GM23338 (cell line): Measurements from ENCODE around the gene CYP3A5. TPM values are rescaled to one million over a fixed set of nuclear protein-coding genes. Genes with fewer than 3 reads are reported as not detected.
A peak's percentile ranks its signal among the peaks of the same experiment; 100 is the strongest.

Experiments
- ATAC-seq: fragments of 200-7000 bp; cut with Tn5 transposase; 3 replicates; pipeline ENCODE4 v1.9.1; 2020
- DNase-seq: peaks from one replicate; pipeline ENCODE4 v3.0.0-alpha.2; 2015; ENCODE audit warnings: low spot score
- H2AFZ ChIP-seq: fragments of 200-600 bp; sonication (generic); 2 replicates; pipeline ENCODE4 v1.8.0; 2016; ENCODE audit warnings: antibody characterized with exemption, mild to moderate bottlenecking, moderate library complexity
- H3F3A ChIP-seq: fragments of 200-600 bp; sonication (generic); replicated peaks from 2 replicates; pipeline ENCODE4 v1.8.0; 2017; ENCODE audit warnings: antibody characterized with exemption, mixed run types, low read depth
- H3K27ac ChIP-seq: fragments of 200-600 bp; sonication (generic); 2 replicates; pipeline ENCODE4 v1.6.1; 2016; ENCODE audit warnings: low read depth
- H3K27me3 ChIP-seq: fragments of 200-600 bp; sonication (generic); 2 replicates; pipeline ENCODE4 v1.8.0; 2016; ENCODE audit warnings: mild to moderate bottlenecking, mixed run types, moderate library complexity; ENCODE audit not compliant: insufficient read depth
- H3K36me3 ChIP-seq: fragments of 200-600 bp; sonication (generic); 2 replicates; pipeline ENCODE4 v1.8.0; 2016; ENCODE audit warnings: mild to moderate bottlenecking; ENCODE audit not compliant: insufficient read depth
- H3K4me1 ChIP-seq: fragments of 200-600 bp; sonication (generic); 2 replicates; pipeline ENCODE4 v1.8.0; 2016; ENCODE audit warnings: mild to moderate bottlenecking, moderate library complexity; ENCODE audit not compliant: insufficient read depth
- H3K4me2 ChIP-seq: fragments of 200-600 bp; sonication (generic); 2 replicates; pipeline ENCODE4 v1.7.1; 2017; ENCODE audit warnings: mixed run types
- H3K4me3 ChIP-seq: fragments of 200-600 bp; sonication (generic); 2 replicates; pipeline ENCODE4 v1.6.1; 2016; ENCODE audit warnings: mixed run types
- H3K79me2 ChIP-seq: fragments of 200-600 bp; sonication (generic); replicated peaks from 2 replicates; pipeline ENCODE4 v1.8.0; 2017; ENCODE audit warnings: mild to moderate bottlenecking; ENCODE audit not compliant: insufficient read depth
- H3K9me2 ChIP-seq: fragments of 200-600 bp; sonication (generic); 2 replicates; pipeline ENCODE4 v1.8.0; 2017; ENCODE audit not compliant: insufficient read depth
- H4K20me1 ChIP-seq: fragments of 200-600 bp; sonication (generic); replicated peaks from 2 replicates; pipeline ENCODE4 v1.8.0; 2017; ENCODE audit warnings: mild to moderate bottlenecking; ENCODE audit not compliant: insufficient read depth
- H3K27ac Mint-ChIP-seq: 2 replicates; pipeline ENCODE4 v1.8.0; 2020; ENCODE audit warnings: inconsistent platforms, mild to moderate bottlenecking, moderate library complexity, mixed read lengths
- H3K27me3 Mint-ChIP-seq: 3 replicates; pipeline ENCODE4 v1.8.0; 2022; ENCODE audit warnings: low read depth, mild to moderate bottlenecking, moderate library complexity, mixed read lengths, inconsistent platforms; ENCODE audit not compliant: insufficient read depth, poor library complexity
- H3K36me3 Mint-ChIP-seq: 3 replicates; pipeline ENCODE4 v1.8.0; 2021; ENCODE audit warnings: low read depth, mild to moderate bottlenecking, inconsistent platforms, moderate library complexity, mixed read lengths
- H3K4me1 Mint-ChIP-seq: 3 replicates; pipeline ENCODE4 v1.8.0; 2020; ENCODE audit warnings: mild to moderate bottlenecking, inconsistent platforms, mixed read lengths
- H3K4me3 Mint-ChIP-seq: 3 replicates; pipeline ENCODE4 v1.8.0; 2021; ENCODE audit warnings: moderate library complexity, mild to moderate bottlenecking, inconsistent platforms, mixed read lengths
- H3K9me3 Mint-ChIP-seq: 3 replicates; pipeline ENCODE4 v1.8.0; 2020; ENCODE audit warnings: moderate library complexity, mild to moderate bottlenecking, inconsistent platforms, mixed read lengths
- CREB1 ChIP-seq: fragments of 250-450 bp; sonication (Bioruptor Pico); IDR thresholded peaks from 2 replicates; pipeline ENCODE4 v1.5.0; 2020; ENCODE audit warnings: low read depth, mild to moderate bottlenecking, moderate library complexity
- CTCF ChIP-seq, 2 experiments: fragments of 200-600 bp in 1 of 2; sonication (generic) in 1 of 2; conservative IDR thresholded peaks; 2 replicates each; pipeline versions ENCODE4 v1.5.1 to v1.6.1; 2016 to 2017; ENCODE audit warnings: antibody characterized with exemption in 2 of 2, low read depth in 2 of 2, mild to moderate bottlenecking in 2 of 2, moderate library complexity in 1 of 2
- EZH2 ChIP-seq: fragments of 200-600 bp; sonication (generic); IDR thresholded peaks from one replicate; pipeline ENCODE4 v1.8.0; 2017; ENCODE audit warnings: antibody characterized with exemption, mild to moderate bottlenecking, low read depth; ENCODE audit not compliant: unreplicated experiment
- EZH2phosphoT487 ChIP-seq: fragments of 200-600 bp; sonication (generic); IDR thresholded peaks from one replicate; pipeline ENCODE4 v1.8.1; 2018; ENCODE audit warnings: antibody characterized with exemption; ENCODE audit not compliant: unreplicated experiment
- JUNB ChIP-seq: IDR thresholded peaks from one replicate; pipeline ENCODE4 v1.6.1; 2016; ENCODE audit warnings: antibody characterized with exemption; ENCODE audit not compliant: unreplicated experiment
- NANOG ChIP-seq: IDR thresholded peaks from 2 replicates; pipeline ENCODE4 v1.6.1; 2016; ENCODE audit warnings: antibody characterized with exemption, borderline replicate concordance
- POLR2AphosphoS5 ChIP-seq: IDR thresholded peaks from 2 replicates; pipeline ENCODE4 v1.6.1; 2016; ENCODE audit warnings: antibody characterized with exemption, low read depth
- STAT1 ChIP-seq: IDR thresholded peaks from one replicate; pipeline ENCODE4 v1.6.1; 2016; ENCODE audit warnings: antibody characterized with exemption; ENCODE audit not compliant: unreplicated experiment
- ZNF114 ChIP-seq: fragments of 250-450 bp; sonication (Bioruptor Pico); IDR thresholded peaks from 2 replicates; pipeline ENCODE4 v1.5.0; 2020; ENCODE audit warnings: mild to moderate bottlenecking, moderate library complexity
- ZNF331 ChIP-seq: fragments of 250-450 bp; sonication (Bioruptor Pico); IDR thresholded peaks from 2 replicates; pipeline ENCODE4 v1.5.0; 2020; ENCODE audit warnings: low read depth, mild to moderate bottlenecking, moderate library complexity
- polyA plus RNA-seq: library from polyadenylated mRNA; unstranded; fragments of >200 nt; fragmentation: Nextera tagmentation; extraction: Ambion mirVana; gene quantifications from 2 replicates; pipeline ENCODE4 v1.2.1, GENCODE V29; 2016
- total RNA-seq: library from RNA; depleted of rRNA; stranded (reverse); fragments of >200 nt; shearing (Covaris generic); gene quantifications from 2 replicates; pipeline ENCODE4 v1.2.3, GENCODE V29; 2014
- TF ChIP-seq, protein P1 (sequence below): fragments of 250-450 bp; sonication (Bioruptor Pico); IDR thresholded peaks from 2 replicates; pipeline ENCODE4 v1.5.0; 2020; ENCODE audit warnings: mild to moderate bottlenecking, moderate library complexity

Gene CYP3A5
- total and polyA plus RNA-seq, 2 experiments from 2014 or later, result 1.2 TPM; not detected in 1

DNA sequence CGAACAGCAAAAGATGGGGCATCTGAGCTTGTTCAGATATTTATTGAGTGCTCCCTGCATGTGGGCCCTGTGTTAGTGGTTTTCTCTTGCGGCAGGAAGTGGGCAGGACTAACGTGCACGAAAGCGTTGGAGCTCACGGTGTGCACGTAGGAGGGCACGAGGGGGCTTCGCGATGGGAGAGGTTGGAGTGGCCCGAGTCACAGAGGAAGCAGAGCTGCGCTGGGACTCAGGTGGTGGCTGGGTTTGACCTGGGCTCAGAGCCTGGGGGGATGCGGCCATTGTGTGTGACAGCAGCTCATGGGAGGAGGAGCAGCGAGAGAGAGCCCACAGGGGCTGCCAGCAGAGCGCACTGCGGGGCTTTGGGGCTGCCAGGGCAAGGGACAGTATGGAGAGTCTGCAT is 55.3 kb downstream of the CYP3A5 start:
- no peaks in the 10 kb centered on the region for H3K9me3 Mint-ChIP-seq
- peaks cover 15% of the 10 kb centered on the region for H3K4me1 Mint-ChIP-seq
- Histone ChIP-seq H4K20me1 (peaks cover 23% of the 10 kb centered on the region), H3K4me1 (peaks cover 6% of the 10 kb centered on the region), H3K79me2 (no peaks in the 10 kb centered on the region), H3K9me2 (no peaks in the 10 kb centered on the region), H2AFZ (no peak overlapping the region), H3K4me2 (no peak overlapping the region), H3K36me3 (peaks cover 18% of the 10 kb centered on the region), H3F3A (0 out of 2 replicates have a peak, but pooled peaks cover 8% of the 10 kb centered on the region), H3K27ac (no peak overlapping the region), H3K27me3 (no peaks in the 10 kb centered on the region), H3K4me3 (no peak overlapping the region)
- H3K36me3 Mint-ChIP-seq, result peaks cover 92% of the 10 kb centered on the region
- no peak for ATAC-seq
- DNase-seq, result no peak
- TF ChIP-seq NANOG (no peak), CTCF (conservative IDR thresholded peaks at IDR 0.05; ENCODE audit: low read depth in 2 of 2) (0 out of 4 replicates have a peak, but pooled peaks of 1 of the 2 experiments have one; percentile 3)
- no peak overlapping the region for H3K27ac Mint-ChIP-seq
- no peak overlapping the region; the same call in 2 of the 3 replicates for H3K4me3 Mint-ChIP-seq
- H3K27me3 Mint-ChIP-seq, result peaks cover 20% of the 10 kb centered on the region

DNA sequence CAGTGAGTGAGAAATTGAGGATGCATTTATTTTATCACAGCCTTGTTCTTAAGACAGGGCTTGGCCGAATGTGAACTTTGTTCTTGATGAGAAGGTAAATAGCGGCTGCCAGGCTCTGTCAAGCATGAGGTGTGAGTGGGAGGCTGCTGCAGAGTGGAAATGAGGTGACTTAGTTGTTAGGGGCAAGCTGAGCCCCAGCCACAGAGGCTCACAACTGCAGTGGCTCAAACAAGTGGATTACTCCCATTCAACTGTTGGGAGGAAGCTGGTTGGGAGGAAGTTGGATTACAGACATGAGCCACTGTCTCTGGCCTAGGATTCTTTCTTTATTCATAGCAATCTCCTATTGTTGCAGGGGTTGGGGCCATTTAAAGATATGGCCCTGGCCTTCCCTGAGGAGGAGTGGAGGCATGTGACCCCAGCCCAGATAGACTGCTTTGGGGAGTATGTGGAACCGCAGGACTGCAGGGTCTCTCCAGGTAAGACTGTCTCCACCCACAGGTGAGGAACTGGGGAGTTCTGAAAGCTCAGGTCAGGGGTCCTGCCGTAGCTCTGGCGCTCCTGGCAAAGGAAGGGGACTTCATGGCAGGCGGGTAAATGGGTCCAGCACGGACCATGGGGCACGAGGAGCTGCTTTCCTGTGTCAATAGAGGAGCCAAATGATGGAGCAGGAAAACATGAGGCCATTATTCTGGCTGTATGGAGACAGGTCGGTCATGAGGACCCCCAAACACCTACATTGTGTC is 55.9 kb downstream of the CYP3A5 start:
- Histone ChIP-seq H2AFZ (no peak overlapping the region), H3F3A (0 out of 2 replicates have a peak, but pooled peaks cover 8% of the 10 kb centered on the region), H3K4me1 (peaks cover 6% of the 10 kb centered on the region), H3K4me2 (no peak overlapping the region), H3K27ac (no peak overlapping the region), H3K27me3 (no peaks in the 10 kb centered on the region), H3K4me3 (no peak overlapping the region), H3K79me2 (no peaks in the 10 kb centered on the region), H3K9me2 (no peaks in the 10 kb centered on the region), H4K20me1 (peaks cover 23% of the 10 kb centered on the region), H3K36me3 (peaks cover 24% of the 10 kb centered on the region)
- H3K27me3 Mint-ChIP-seq, result peaks cover 22% of the 10 kb centered on the region
- no peak overlapping the region for H3K27ac Mint-ChIP-seq
- peaks cover 10% of the 10 kb centered on the region for H3K4me1 Mint-ChIP-seq
- no peak overlapping the region for H3K4me3 Mint-ChIP-seq
- ATAC-seq (no peak), DNase-seq (no peak)
- H3K9me3 Mint-ChIP-seq, result no peaks in the 10 kb centered on the region
- peaks cover 94% of the 10 kb centered on the region for H3K36me3 Mint-ChIP-seq
- TF ChIP-seq CTCF (conservative IDR thresholded peaks at IDR 0.05; ENCODE audit: low read depth in 2 of 2) (no peak), EZH2phosphoT487 (no peak), EZH2 (no peak), CREB1 (CRISPR knock-in tag) (no peak), JUNB (no peak), STAT1 (no peak), ZNF114 (CRISPR knock-in tag) (no peak), POLR2AphosphoS5 (no peak), ZNF331 (CRISPR knock-in tag) (no peak)
- TF ChIP-seq, protein P1, sequence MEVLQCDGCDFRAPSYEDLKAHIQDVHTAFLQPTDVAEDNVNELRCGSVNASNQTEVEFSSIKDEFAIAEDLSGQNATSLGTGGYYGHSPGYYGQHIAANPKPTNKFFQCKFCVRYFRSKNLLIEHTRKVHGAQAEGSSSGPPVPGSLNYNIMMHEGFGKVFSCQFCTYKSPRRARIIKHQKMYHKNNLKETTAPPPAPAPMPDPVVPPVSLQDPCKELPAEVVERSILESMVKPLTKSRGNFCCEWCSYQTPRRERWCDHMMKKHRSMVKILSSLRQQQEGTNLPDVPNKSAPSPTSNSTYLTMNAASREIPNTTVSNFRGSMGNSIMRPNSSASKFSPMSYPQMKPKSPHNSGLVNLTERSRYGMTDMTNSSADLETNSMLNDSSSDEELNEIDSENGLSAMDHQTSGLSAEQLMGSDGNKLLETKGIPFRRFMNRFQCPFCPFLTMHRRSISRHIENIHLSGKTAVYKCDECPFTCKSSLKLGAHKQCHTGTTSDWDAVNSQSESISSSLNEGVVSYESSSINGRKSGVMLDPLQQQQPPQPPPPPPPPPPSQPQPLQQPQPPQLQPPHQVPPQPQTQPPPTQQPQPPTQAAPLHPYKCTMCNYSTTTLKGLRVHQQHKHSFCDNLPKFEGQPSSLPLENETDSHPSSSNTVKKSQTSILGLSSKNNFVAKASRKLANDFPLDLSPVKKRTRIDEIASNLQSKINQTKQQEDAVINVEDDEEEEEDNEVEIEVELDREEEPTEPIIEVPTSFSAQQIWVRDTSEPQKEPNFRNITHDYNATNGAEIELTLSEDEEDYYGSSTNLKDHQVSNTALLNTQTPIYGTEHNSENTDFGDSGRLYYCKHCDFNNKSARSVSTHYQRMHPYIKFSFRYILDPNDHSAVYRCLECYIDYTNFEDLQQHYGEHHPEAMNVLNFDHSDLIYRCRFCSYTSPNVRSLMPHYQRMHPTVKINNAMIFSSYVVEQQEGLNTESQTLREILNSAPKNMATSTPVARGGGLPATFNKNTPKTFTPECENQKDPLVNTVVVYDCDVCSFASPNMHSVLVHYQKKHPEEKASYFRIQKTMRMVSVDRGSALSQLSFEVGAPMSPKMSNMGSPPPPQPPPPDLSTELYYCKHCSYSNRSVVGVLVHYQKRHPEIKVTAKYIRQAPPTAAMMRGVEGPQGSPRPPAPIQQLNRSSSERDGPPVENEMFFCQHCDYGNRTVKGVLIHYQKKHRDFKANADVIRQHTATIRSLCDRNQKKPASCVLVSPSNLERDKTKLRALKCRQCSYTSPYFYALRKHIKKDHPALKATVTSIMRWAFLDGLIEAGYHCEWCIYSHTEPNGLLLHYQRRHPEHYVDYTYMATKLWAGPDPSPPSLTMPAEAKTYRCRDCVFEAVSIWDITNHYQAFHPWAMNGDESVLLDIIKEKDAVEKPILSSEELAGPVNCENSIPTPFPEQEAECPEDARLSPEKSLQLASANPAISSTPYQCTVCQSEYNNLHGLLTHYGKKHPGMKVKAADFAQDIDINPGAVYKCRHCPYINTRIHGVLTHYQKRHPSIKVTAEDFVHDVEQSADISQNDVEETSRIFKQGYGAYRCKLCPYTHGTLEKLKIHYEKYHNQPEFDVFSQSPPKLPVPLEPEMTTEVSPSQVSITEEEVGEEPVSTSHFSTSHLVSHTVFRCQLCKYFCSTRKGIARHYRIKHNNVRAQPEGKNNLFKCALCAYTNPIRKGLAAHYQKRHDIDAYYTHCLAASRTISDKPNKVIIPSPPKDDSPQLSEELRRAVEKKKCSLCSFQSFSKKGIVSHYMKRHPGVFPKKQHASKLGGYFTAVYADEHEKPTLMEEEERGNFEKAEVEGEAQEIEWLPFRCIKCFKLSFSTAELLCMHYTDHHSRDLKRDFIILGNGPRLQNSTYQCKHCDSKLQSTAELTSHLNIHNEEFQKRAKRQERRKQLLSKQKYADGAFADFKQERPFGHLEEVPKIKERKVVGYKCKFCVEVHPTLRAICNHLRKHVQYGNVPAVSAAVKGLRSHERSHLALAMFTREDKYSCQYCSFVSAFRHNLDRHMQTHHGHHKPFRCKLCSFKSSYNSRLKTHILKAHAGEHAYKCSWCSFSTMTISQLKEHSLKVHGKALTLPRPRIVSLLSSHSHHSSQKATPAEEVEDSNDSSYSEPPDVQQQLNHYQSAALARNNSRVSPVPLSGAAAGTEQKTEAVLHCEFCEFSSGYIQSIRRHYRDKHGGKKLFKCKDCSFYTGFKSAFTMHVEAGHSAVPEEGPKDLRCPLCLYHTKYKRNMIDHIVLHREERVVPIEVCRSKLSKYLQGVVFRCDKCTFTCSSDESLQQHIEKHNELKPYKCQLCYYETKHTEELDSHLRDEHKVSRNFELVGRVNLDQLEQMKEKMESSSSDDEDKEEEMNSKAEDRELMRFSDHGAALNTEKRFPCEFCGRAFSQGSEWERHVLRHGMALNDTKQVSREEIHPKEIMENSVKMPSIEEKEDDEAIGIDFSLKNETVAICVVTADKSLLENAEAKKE (CRISPR knock-in tag), result no peak
